ENCODE measurements around the gene PAX5.

The PAX5 gene

DNA sequence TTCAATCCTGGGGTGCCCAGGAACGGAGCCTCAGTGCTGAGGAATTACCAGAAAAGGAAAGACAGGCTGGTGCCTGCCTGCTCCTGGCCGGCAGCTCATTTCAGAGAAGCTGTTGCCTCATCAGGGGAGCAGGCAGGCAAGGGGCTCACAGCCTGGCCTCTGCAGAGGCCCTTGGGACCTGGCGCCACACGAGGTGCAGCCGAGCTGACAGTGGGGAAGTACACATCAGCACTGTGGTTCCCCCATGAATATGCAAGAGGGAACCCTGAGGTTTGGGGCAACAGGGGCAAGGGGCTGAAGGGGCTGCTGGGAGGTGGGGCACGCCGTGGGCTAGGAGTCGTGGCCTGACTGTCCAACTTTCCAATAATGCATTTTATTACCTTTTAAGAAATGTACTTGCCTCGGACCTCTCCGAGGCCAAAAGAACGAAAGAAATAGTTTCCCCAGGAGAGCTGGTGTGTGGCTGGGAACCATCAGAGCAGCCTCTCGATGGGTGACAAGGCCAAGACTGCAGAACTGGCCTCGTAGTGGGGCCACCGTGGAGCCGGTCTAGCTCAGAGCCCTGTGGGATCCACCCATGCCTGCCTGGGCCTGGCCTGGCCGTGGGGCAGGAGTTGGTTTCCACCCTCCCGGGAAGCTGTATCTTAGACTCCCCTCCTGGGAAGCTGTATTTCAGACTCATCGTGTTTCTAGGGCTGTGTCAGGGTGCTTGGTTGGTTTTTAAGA lies 198.6 kb downstream of the PAX5 start:
- TF ChIP-seq ELF4 (IDR thresholded peaks at IDR 0.05) = no peak
- no peak for TF ChIP-seq SP1 (IDR thresholded peaks at IDR 0.05)
- TF ChIP-seq FOXK2 (IDR thresholded peaks at IDR 0.05) = no peak
- TF ChIP-seq CTBP1 (IDR thresholded peaks at IDR 0.05; ENCODE audit: borderline replicate concordance) = no peak
- no peak for TF ChIP-seq FOXM1 (IDR thresholded peaks at IDR 0.05; ENCODE audit: borderline replicate concordance)
- no peak for TF ChIP-seq LEF1 (IDR thresholded peaks at IDR 0.05; ENCODE audit: borderline replicate concordance)
- no peak for TF ChIP-seq TARDBP (IDR thresholded peaks at IDR 0.05)
- TF ChIP-seq ZNF384 (IDR thresholded peaks at IDR 0.05) = no peak
- TF ChIP-seq HDGF (IDR thresholded peaks at IDR 0.05; ENCODE audit: borderline replicate concordance) = no peak
- ChIA-PET POLR2A (no interaction called here), CTCF (no interaction called here)
- no peak for DNase-seq (ENCODE audit: extremely low spot score)

DNA sequence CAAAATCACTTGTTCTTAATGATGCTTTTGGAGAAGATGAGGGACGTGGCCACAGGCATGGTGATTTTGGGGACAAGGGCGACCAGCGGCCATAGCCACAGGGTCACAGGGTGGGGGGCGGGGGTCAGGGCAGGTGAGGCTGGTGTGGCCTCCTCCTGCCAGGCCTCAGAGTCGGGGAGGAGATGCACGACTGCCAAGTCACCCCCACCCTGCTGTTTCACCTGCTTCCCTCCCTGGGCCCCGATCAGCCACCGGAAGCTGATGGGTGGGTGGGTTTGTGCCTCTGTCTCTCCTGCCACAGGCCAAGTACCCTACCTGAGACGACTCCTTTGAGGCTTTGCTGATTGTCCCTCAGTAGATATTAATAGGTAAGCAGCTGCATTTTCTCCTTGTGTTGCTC lies 199.3 kb downstream of the PAX5 start:
- ChIA-PET CTCF (no interaction called here), POLR2A (no interaction called here)
- no peak for DNase-seq (ENCODE audit: extremely low spot score)
- TF ChIP-seq LEF1 (IDR thresholded peaks at IDR 0.05; ENCODE audit: borderline replicate concordance) (no peak), ELF4 (IDR thresholded peaks at IDR 0.05) (no peak), FOXM1 (IDR thresholded peaks at IDR 0.05; ENCODE audit: borderline replicate concordance) (no peak), FOXK2 (IDR thresholded peaks at IDR 0.05) (no peak), ZNF384 (IDR thresholded peaks at IDR 0.05) (no peak), CTBP1 (IDR thresholded peaks at IDR 0.05; ENCODE audit: borderline replicate concordance) (no peak), NFRKB (IDR thresholded peaks at IDR 0.05) (no peak), L3MBTL2 (conservative IDR thresholded peaks at IDR 0.05) (no peak), SP1 (IDR thresholded peaks at IDR 0.05) (no peak), ARNT (IDR thresholded peaks at IDR 0.05) (no peak), BHLHE40 (IDR thresholded peaks at IDR 0.05; ENCODE audit: borderline replicate concordance) (no peak), TARDBP (IDR thresholded peaks at IDR 0.05) (no peak)
- TF ChIP-seq, protein P1, sequence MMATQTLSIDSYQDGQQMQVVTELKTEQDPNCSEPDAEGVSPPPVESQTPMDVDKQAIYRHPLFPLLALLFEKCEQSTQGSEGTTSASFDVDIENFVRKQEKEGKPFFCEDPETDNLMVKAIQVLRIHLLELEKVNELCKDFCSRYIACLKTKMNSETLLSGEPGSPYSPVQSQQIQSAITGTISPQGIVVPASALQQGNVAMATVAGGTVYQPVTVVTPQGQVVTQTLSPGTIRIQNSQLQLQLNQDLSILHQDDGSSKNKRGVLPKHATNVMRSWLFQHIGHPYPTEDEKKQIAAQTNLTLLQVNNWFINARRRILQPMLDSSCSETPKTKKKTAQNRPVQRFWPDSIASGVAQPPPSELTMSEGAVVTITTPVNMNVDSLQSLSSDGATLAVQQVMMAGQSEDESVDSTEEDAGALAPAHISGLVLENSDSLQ (IDR thresholded peaks at IDR 0.05) = no peak

DNA sequence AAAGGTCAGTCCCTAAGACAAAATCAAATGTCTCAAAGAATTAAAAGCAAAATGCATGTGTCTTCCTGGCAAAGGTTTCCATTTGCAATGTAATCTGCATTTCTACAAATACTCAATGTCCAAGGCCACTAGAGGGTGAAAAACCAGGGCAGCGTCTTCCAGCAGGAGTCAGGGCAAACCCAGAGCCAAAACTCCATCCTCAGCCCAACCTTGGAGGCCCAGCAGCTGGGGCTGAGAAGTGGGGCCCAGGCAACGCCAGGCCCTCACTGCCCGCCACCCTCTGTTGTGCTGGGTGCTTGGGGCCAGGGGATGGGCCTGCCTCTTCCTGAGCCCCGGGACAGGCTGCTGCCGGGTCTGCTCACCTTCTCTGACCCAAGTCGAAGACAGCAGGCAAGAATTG lies 200.1 kb downstream of the PAX5 start:
- TF ChIP-seq HDGF (IDR thresholded peaks at IDR 0.05; ENCODE audit: borderline replicate concordance) (no peak), ARNT (IDR thresholded peaks at IDR 0.05) (no peak), SUZ12 (IDR thresholded peaks at IDR 0.05) (no peak), FOXA1 (IDR thresholded peaks at IDR 0.05) (no peak), BHLHE40 (IDR thresholded peaks at IDR 0.05; ENCODE audit: borderline replicate concordance) (no peak), NFRKB (IDR thresholded peaks at IDR 0.05) (no peak), L3MBTL2 (conservative IDR thresholded peaks at IDR 0.05) (no peak), FOXK2 (IDR thresholded peaks at IDR 0.05) (no peak), FOXM1 (IDR thresholded peaks at IDR 0.05; ENCODE audit: borderline replicate concordance) (no peak), TARDBP (IDR thresholded peaks at IDR 0.05) (no peak), ELF4 (IDR thresholded peaks at IDR 0.05) (no peak), LEF1 (IDR thresholded peaks at IDR 0.05; ENCODE audit: borderline replicate concordance) (no peak), SP1 (IDR thresholded peaks at IDR 0.05) (no peak), CTBP1 (IDR thresholded peaks at IDR 0.05; ENCODE audit: borderline replicate concordance) (no peak), ZNF384 (IDR thresholded peaks at IDR 0.05) (no peak)
- TF ChIP-seq, protein P1 (IDR thresholded peaks at IDR 0.05) = no peak
- ChIA-PET POLR2A (no interaction called here), CTCF (no interaction called here)
- DNase-seq (ENCODE audit: extremely low spot score) = no peak

DNA sequence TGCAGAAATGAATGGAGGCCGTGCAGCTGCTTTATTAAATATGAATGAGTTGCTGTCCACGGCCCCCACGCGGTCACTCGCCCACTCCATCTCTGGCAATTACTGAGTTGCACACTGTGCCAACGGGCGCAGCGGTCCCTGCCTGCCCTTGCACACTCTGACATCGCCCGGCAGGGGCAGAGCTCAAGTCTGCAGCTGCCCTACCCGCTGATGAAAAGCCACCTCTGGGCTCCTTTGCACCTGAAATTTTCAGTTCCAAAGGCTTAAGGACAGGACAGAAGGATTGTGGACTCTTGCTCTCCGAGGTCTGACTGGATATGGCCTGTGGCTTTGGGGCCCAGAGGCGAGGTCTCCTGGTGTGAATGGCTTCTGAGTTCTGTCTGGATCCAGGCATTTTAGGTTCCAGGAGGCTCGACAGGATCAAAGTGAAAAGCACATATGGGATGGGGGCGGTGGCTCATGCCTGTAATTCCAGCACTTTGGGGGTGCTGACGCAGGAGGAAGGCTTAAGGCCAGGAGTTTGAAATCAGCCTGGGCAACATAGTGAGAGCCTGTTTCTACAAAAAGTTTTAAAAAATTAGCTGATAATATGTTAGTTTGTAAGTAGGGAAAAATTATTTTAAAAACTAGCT lies 201.8 kb downstream of the PAX5 start:
- no peak for DNase-seq (ENCODE audit: extremely low spot score)
- POLR2A ChIA-PET = no interaction called here
- CTCF ChIA-PET = interaction anchor here (0.7 to 0.8 kb wide), 2 partner anchors 14 to 38 kb away, joined by 3 read pairs; no protein-coding TSS in a partner anchor
- TF ChIP-seq L3MBTL2 (conservative IDR thresholded peaks at IDR 0.05) (no peak), TARDBP (IDR thresholded peaks at IDR 0.05) (no peak), CTBP1 (IDR thresholded peaks at IDR 0.05; ENCODE audit: borderline replicate concordance) (no peak), ELF4 (IDR thresholded peaks at IDR 0.05) (no peak), ARNT (IDR thresholded peaks at IDR 0.05) (no peak), ZNF384 (IDR thresholded peaks at IDR 0.05) (no peak), FOXA1 (IDR thresholded peaks at IDR 0.05) (no peak), SP1 (IDR thresholded peaks at IDR 0.05) (no peak), BHLHE40 (IDR thresholded peaks at IDR 0.05; ENCODE audit: borderline replicate concordance) (no peak)
- TF ChIP-seq, protein P1 (IDR thresholded peaks at IDR 0.05) = no peak

DNA sequence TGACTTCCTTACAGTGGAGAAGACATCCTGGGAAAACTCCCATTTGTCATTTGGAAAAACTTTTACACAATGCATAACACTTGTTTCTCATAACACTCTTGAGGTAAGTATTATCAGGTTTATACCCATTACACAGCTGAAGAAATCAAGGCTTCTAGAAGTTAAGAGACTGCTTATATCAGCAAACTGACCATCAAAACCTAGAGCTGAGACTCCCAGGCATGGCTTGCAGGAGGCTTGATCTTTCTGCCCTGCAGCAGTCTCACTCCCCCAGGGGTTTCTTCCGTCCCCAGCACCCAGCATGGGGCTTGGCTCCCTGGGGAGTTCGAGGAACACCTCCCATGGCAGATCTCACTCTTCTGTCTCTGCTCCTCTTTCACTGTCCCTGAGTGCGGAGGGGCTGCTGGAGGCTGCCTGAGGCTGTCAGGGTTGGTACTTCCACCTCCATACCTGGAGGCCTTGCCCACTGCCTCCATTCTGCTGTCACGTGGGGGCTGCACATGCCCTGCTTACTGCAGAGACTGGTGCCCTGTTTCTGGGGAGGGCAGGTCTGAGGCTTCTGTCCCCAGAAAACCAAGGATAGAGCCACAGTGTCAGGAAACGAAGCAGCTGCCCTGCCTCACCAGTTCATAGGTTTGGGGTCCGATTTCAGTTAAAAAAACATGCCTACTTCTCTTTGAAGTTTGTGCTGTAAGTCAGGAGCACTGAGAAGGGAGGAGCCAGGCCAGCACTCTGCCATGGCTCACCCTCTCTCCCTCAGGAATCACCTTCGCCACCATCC lies 202.5 kb downstream of the PAX5 start:
- ChIA-PET CTCF (no interaction called here), POLR2A (no interaction called here)
- DNase-seq (ENCODE audit: extremely low spot score) = no peak
- TF ChIP-seq, protein P1 (IDR thresholded peaks at IDR 0.05) = no peak
- TF ChIP-seq TARDBP (IDR thresholded peaks at IDR 0.05) = no peak
- TF ChIP-seq HDGF (IDR thresholded peaks at IDR 0.05; ENCODE audit: borderline replicate concordance) = no peak
- TF ChIP-seq NFRKB (IDR thresholded peaks at IDR 0.05) = no peak
- no peak for TF ChIP-seq FOXA1 (IDR thresholded peaks at IDR 0.05)
- no peak for TF ChIP-seq FOXM1 (IDR thresholded peaks at IDR 0.05; ENCODE audit: borderline replicate concordance)
- TF ChIP-seq ARNT (IDR thresholded peaks at IDR 0.05) = no peak
- TF ChIP-seq LEF1 (IDR thresholded peaks at IDR 0.05; ENCODE audit: borderline replicate concordance) = no peak
- no peak for TF ChIP-seq ZNF384 (IDR thresholded peaks at IDR 0.05)
- no peak for TF ChIP-seq SUZ12 (IDR thresholded peaks at IDR 0.05)
- no peak for TF ChIP-seq ELF4 (IDR thresholded peaks at IDR 0.05)
- TF ChIP-seq SP1 (IDR thresholded peaks at IDR 0.05) = no peak
- TF ChIP-seq L3MBTL2 (conservative IDR thresholded peaks at IDR 0.05) = no peak
- TF ChIP-seq BHLHE40 (IDR thresholded peaks at IDR 0.05; ENCODE audit: borderline replicate concordance) = no peak
